ENCODE data around the gene FOXL2.

DNA sequence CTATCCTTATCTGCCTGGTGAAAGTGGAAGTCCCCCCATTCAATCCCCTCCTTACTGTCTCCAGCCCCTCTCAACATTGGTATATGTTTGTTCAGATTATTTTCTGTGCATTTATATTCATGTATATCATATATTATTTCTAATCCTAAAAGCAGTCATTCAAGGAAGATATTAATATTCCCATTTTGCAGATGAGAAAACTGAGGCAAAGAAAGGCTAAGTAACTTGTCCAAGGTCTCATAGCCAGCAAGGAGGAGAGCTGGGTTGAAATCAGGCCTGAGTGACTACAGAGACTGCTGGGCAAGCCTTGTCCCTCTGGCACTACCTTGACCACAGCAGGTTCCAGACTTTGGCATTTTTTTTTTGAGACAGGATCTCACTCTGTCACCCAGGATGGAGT lies 29.1 kb upstream of the FOXL2 start:
- TF ChIP-seq, protein P1, sequence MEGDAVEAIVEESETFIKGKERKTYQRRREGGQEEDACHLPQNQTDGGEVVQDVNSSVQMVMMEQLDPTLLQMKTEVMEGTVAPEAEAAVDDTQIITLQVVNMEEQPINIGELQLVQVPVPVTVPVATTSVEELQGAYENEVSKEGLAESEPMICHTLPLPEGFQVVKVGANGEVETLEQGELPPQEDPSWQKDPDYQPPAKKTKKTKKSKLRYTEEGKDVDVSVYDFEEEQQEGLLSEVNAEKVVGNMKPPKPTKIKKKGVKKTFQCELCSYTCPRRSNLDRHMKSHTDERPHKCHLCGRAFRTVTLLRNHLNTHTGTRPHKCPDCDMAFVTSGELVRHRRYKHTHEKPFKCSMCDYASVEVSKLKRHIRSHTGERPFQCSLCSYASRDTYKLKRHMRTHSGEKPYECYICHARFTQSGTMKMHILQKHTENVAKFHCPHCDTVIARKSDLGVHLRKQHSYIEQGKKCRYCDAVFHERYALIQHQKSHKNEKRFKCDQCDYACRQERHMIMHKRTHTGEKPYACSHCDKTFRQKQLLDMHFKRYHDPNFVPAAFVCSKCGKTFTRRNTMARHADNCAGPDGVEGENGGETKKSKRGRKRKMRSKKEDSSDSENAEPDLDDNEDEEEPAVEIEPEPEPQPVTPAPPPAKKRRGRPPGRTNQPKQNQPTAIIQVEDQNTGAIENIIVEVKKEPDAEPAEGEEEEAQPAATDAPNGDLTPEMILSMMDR (IDR thresholded peaks at IDR 0.05; ENCODE audit: insufficient read depth, low read depth, low read length): no peak
- no peak for TF ChIP-seq EZH2 (IDR thresholded peaks at IDR 0.05; ENCODE audit: insufficient read depth, low read length)

All from astrocyte (in vitro differentiated cells and primary cell).